Measurements from ENCODE around the gene WDR18. TPM values are rescaled to one million over a fixed set of nuclear protein-coding genes. Genes with fewer than 3 reads are reported as not detected.

Gene WDR18
- polyA plus RNA-seq, 1 donor from 2014 or later = 64.9 TPM

- no peaks in the 10 kb centered on the region for H3K79me2 ChIP-seq (replicated peaks; ENCODE audit: insufficient read depth, low read length)
- H3K27ac ChIP-seq (ENCODE audit: low read length) = no peak overlapping the region
- H3K9me2 ChIP-seq (ENCODE audit: insufficient read depth, low read length) = no peaks in the 10 kb centered on the region
- no peak for TF ChIP-seq TAF1 (IDR thresholded peaks at IDR 0.05; ENCODE audit: low read depth)
- no peak for TF ChIP-seq CTCF (IDR thresholded peaks at IDR 0.05; ENCODE audit: poor library complexity, severe bottlenecking)
- H3K36me3 ChIP-seq (ENCODE audit: insufficient read depth, low read length) = no peaks in the 10 kb centered on the region
- peak overlapping the region; percentile 56 for H3K4me3 ChIP-seq (ENCODE audit: low read length)
- H3K9ac ChIP-seq (ENCODE audit: low read length) = no peak overlapping the region
- H3K27me3 ChIP-seq (ENCODE audit: insufficient read depth, low read depth, low read length) = peaks cover 25% of the 10 kb centered on the region
- no peak overlapping the region for H2AFZ ChIP-seq (ENCODE audit: low read depth, low read length)
- H3K4me2 ChIP-seq (ENCODE audit: low read length) = no peak overlapping the region
- H3K9me3 ChIP-seq (ENCODE audit: low read length) = no peaks in the 10 kb centered on the region
- no peaks in the 10 kb centered on the region for H3F3A ChIP-seq (ENCODE audit: insufficient read depth, low read length, poor library complexity, severe bottlenecking)
- H4K20me1 ChIP-seq (ENCODE audit: insufficient read depth) = no peaks in the 10 kb centered on the region
Observed at GRCh38 chr19:1000591-1001537, 16.7 kb downstream of the WDR18 start.

GRCh38 chr19:1001538-1002166 lies 17.5 kb downstream of the WDR18 start:
- Histone ChIP-seq H3K4me3 (ENCODE audit: low read length) (no peak overlapping the region), H3F3A (ENCODE audit: insufficient read depth, low read length, poor library complexity, severe bottlenecking) (no peaks in the 10 kb centered on the region), H3K4me2 (ENCODE audit: low read length) (no peak overlapping the region), H2AFZ (ENCODE audit: low read depth, low read length) (no peak overlapping the region), H4K20me1 (ENCODE audit: insufficient read depth) (no peaks in the 10 kb centered on the region), H3K27ac (ENCODE audit: low read length) (no peak overlapping the region), H3K27me3 (ENCODE audit: insufficient read depth, low read depth, low read length) (peaks cover 25% of the 10 kb centered on the region), H3K9me3 (ENCODE audit: low read length) (no peaks in the 10 kb centered on the region), H3K9ac (ENCODE audit: low read length) (no peak overlapping the region), H3K36me3 (ENCODE audit: insufficient read depth, low read length) (no peaks in the 10 kb centered on the region), H3K79me2 (replicated peaks; ENCODE audit: insufficient read depth, low read length) (no peaks in the 10 kb centered on the region), H3K9me2 (ENCODE audit: insufficient read depth, low read length) (no peaks in the 10 kb centered on the region)
- TF ChIP-seq EZH2 (IDR thresholded peaks at IDR 0.05; ENCODE audit: borderline replicate concordance, insufficient read depth, low read length, poor library complexity, severe bottlenecking) (no peak), MXI1 (conservative IDR thresholded peaks at IDR 0.05; ENCODE audit: poor library complexity, severe bottlenecking) (peak; percentile 23), CTCF (IDR thresholded peaks at IDR 0.05; ENCODE audit: poor library complexity, severe bottlenecking) (peak; percentile 87), SMC3 (conservative IDR thresholded peaks at IDR 0.05; ENCODE audit: poor library complexity) (peak; percentile 84), RAD21 (conservative IDR thresholded peaks at IDR 0.05) (peak; percentile 81)

GRCh38 chr19:1002600-1002999 lies 18.5 kb downstream of the WDR18 start:
- Histone ChIP-seq H3K9me2 (ENCODE audit: insufficient read depth, low read length) (no peaks in the 10 kb centered on the region), H3K27ac (ENCODE audit: low read length) (no peak overlapping the region), H3F3A (ENCODE audit: insufficient read depth, low read length, poor library complexity, severe bottlenecking) (no peaks in the 10 kb centered on the region), H3K4me3 (ENCODE audit: low read length) (no peak overlapping the region), H3K9me3 (ENCODE audit: low read length) (no peaks in the 10 kb centered on the region), H3K36me3 (ENCODE audit: insufficient read depth, low read length) (no peaks in the 10 kb centered on the region), H2AFZ (ENCODE audit: low read depth, low read length) (no peak overlapping the region), H4K20me1 (ENCODE audit: insufficient read depth) (no peaks in the 10 kb centered on the region), H3K27me3 (ENCODE audit: insufficient read depth, low read depth, low read length) (peaks cover 25% of the 10 kb centered on the region), H3K4me2 (ENCODE audit: low read length) (no peak overlapping the region), H3K79me2 (replicated peaks; ENCODE audit: insufficient read depth, low read length) (no peaks in the 10 kb centered on the region), H3K9ac (ENCODE audit: low read length) (no peak overlapping the region)
- TF ChIP-seq CTCF (IDR thresholded peaks at IDR 0.05; ENCODE audit: poor library complexity, severe bottlenecking) (no peak), RAD21 (conservative IDR thresholded peaks at IDR 0.05) (no peak), TAF1 (IDR thresholded peaks at IDR 0.05; ENCODE audit: low read depth) (no peak), SMC3 (conservative IDR thresholded peaks at IDR 0.05; ENCODE audit: poor library complexity) (no peak), EP300 (conservative IDR thresholded peaks at IDR 0.05; ENCODE audit: poor library complexity, severe bottlenecking) (no peak), EZH2 (IDR thresholded peaks at IDR 0.05; ENCODE audit: borderline replicate concordance, insufficient read depth, low read length, poor library complexity, severe bottlenecking) (no peak), POLR2AphosphoS5 (IDR thresholded peaks at IDR 0.05) (no peak), REST (IDR thresholded peaks at IDR 0.05; ENCODE audit: borderline replicate concordance) (no peak), MXI1 (conservative IDR thresholded peaks at IDR 0.05; ENCODE audit: poor library complexity, severe bottlenecking) (no peak)
